Measurements from ENCODE around the gene NELFA.

- no peak for TF ChIP-seq CTCF (IDR thresholded peaks at IDR 0.05)
- TF ChIP-seq POLR2A (IDR thresholded peaks at IDR 0.05) = no peak
Observed at GRCh38 chr4:1971456-1972200, 37.1 kb downstream of the NELFA start.

Measured in right lobe of liver (tissue), 4 donors.